IPS-20b (cell line): Measurements from ENCODE around the gene MAPKAP1.

ENCODE experiments used
- H3K27ac ChIP-seq: one replicate; pipeline ENCODE4 v1.5.1; 2013; ENCODE audit warnings: low read length
- H3K27me3 ChIP-seq: 2 replicates; pipeline ENCODE4 v1.6.1; 2013; ENCODE audit warnings: mild to moderate bottlenecking, low read length, inconsistent platforms; ENCODE audit not compliant: insufficient read depth
- H3K36me3 ChIP-seq: 2 replicates; pipeline ENCODE4 v1.6.1; 2013; ENCODE audit warnings: low read depth, mild to moderate bottlenecking, inconsistent platforms, low read length, moderate library complexity; ENCODE audit not compliant: insufficient read depth
- H3K4me1 ChIP-seq: 2 replicates; pipeline ENCODE4 v1.6.1; 2013; ENCODE audit warnings: mild to moderate bottlenecking, control low read depth, inconsistent platforms, low read length, moderate library complexity; ENCODE audit not compliant: insufficient read depth
- H3K4me3 ChIP-seq: 2 replicates; pipeline ENCODE4 v1.5.1; 2013; ENCODE audit warnings: mild to moderate bottlenecking, low read length, inconsistent platforms
- H3K9ac ChIP-seq: 2 replicates; pipeline ENCODE4 v1.6.1; 2013; ENCODE audit warnings: low read depth, mild to moderate bottlenecking, inconsistent platforms, low read length, moderate library complexity
- H3K9me3 ChIP-seq: 2 replicates; pipeline ENCODE4 v1.6.1; 2013; ENCODE audit warnings: mild to moderate bottlenecking, low read depth, low read length, inconsistent platforms; ENCODE audit not compliant: insufficient read depth

The MAPKAP1 gene

DNA sequence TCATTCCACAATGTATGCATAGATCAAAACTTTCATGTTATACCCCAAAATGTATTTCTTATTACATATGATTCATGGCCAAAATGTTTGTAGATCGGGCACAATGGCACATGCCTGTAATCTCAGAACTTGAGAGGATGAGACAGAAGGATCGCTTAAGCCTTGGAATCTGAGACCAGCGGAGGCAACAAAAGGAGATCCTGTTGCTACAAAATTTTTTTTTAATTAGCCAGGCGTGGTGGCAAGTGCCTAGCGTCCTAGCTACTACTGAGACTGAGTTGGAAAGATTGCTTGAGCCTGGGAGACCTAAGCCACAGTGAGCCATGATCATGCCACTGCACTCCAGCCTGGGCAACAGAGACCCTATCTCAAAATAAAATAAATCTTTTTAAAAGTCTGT, 89.9 kb downstream of the MAPKAP1 start:
- no peak overlapping the region for H3K4me3 ChIP-seq
- no peaks in the 10 kb centered on the region for H3K36me3 ChIP-seq
- H3K9ac ChIP-seq: no peak overlapping the region
- no peaks in the 10 kb centered on the region for H3K27me3 ChIP-seq
- H3K4me1 ChIP-seq: no peaks in the 10 kb centered on the region
- no peaks in the 10 kb centered on the region for H3K9me3 ChIP-seq
- no peak overlapping the region for H3K27ac ChIP-seq

GRCh38 chr9:125613141-125613540, 93.9 kb downstream of the MAPKAP1 start:
- no peak overlapping the region for H3K27ac ChIP-seq
- no peaks in the 10 kb centered on the region for H3K27me3 ChIP-seq
- H3K4me3 ChIP-seq: no peak overlapping the region
- H3K9ac ChIP-seq: no peak overlapping the region
- no peaks in the 10 kb centered on the region for H3K36me3 ChIP-seq
- H3K9me3 ChIP-seq: no peaks in the 10 kb centered on the region
- H3K4me1 ChIP-seq: peaks cover 6% of the 10 kb centered on the region; the same call in 1 of the 2 replicates

DNA sequence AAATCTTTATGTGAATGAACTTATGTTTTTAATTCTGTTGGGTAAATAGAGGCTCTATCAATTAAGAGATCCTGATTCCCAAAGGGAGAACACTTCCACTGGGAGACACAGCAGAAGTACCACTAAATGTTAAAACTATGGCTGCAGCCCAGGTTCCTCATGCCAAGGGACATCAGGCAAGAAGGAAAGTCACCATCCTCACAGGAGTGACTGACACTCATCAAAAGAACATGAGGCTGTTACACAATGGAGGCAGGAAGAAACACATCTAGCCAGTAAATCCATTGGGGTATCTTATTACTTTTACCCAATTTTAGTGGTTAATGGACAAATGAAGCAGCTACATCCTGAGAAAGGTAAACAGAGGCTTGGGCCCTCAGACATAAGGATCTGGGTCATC, 94.4 kb downstream of the MAPKAP1 start:
- Histone ChIP-seq H3K9me3 (no peaks in the 10 kb centered on the region), H3K27ac (no peak overlapping the region), H3K4me1 (peaks cover 6% of the 10 kb centered on the region; the same call in 1 of the 2 replicates)

GRCh38 chr9:125611121-125611765, 95.8 kb downstream of the MAPKAP1 start:
- peaks cover 13% of the 10 kb centered on the region for H3K4me1 ChIP-seq
- H3K9ac ChIP-seq: no peak overlapping the region
- H3K36me3 ChIP-seq: no peaks in the 10 kb centered on the region
- H3K4me3 ChIP-seq: no peak overlapping the region
- H3K9me3 ChIP-seq: no peaks in the 10 kb centered on the region
- H3K27ac ChIP-seq: no peak overlapping the region
- no peaks in the 10 kb centered on the region for H3K27me3 ChIP-seq

More for the DNA sequence above, 94.4 kb downstream of the MAPKAP1 start:
- H3K36me3 ChIP-seq: no peaks in the 10 kb centered on the region
- H3K9ac ChIP-seq: no peak overlapping the region
- H3K4me3 ChIP-seq: no peak overlapping the region
- no peaks in the 10 kb centered on the region for H3K27me3 ChIP-seq

GRCh38 chr9:125609744-125610143, 97.3 kb downstream of the MAPKAP1 start:
- no peaks in the 10 kb centered on the region for H3K36me3 ChIP-seq
- H3K9me3 ChIP-seq: no peaks in the 10 kb centered on the region
- no peak overlapping the region for H3K9ac ChIP-seq
- no peak overlapping the region for H3K4me3 ChIP-seq
- H3K27me3 ChIP-seq: no peaks in the 10 kb centered on the region
- peaks cover 13% of the 10 kb centered on the region for H3K4me1 ChIP-seq
- no peak overlapping the region for H3K27ac ChIP-seq

GRCh38 chr9:125608489-125609224, 98.4 kb downstream of the MAPKAP1 start:
- H3K27ac ChIP-seq: no peak overlapping the region
- H3K4me1 ChIP-seq: peaks cover 13% of the 10 kb centered on the region
- H3K9ac ChIP-seq: no peak overlapping the region

DNA sequence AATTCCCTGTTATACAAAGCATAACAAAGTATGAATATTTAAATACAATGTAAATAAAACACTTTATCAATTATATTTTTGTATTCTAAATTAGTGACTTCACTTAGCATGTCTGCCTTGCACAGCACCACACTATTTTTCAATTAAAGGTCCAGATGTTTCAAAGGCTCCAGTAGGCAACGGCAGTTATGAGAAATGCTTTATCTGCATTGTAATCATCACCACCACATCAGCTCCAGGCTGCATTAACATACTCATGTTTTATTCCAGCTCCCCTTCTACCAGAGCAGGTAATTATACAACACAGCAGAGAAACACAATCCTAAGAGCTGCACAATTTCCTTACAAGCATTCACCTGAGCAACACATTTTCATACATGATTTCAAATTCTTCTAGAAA, 102.8 kb downstream of the MAPKAP1 start:
- Histone ChIP-seq H3K27me3 (no peaks in the 10 kb centered on the region), H3K27ac (no peak overlapping the region), H3K9ac (no peak overlapping the region), H3K9me3 (no peaks in the 10 kb centered on the region), H3K4me1 (peaks cover 13% of the 10 kb centered on the region), H3K36me3 (no peaks in the 10 kb centered on the region), H3K4me3 (no peak overlapping the region)

More at GRCh38 chr9:125608489-125609224, 98.4 kb downstream of the MAPKAP1 start:
- Histone ChIP-seq H3K27me3 (no peaks in the 10 kb centered on the region), H3K4me3 (no peak overlapping the region), H3K9me3 (no peaks in the 10 kb centered on the region), H3K36me3 (no peaks in the 10 kb centered on the region)

- H3K4me1 ChIP-seq: peaks cover 11% of the 10 kb centered on the region
- H3K9me3 ChIP-seq: no peaks in the 10 kb centered on the region
- no peak overlapping the region for H3K9ac ChIP-seq
- no peak overlapping the region for H3K27ac ChIP-seq
- H3K4me3 ChIP-seq: no peak overlapping the region
- no peaks in the 10 kb centered on the region for H3K36me3 ChIP-seq
- H3K27me3 ChIP-seq: no peaks in the 10 kb centered on the region
Measured at GRCh38 chr9:125603478-125604021, 103.5 kb downstream of the MAPKAP1 start.

DNA sequence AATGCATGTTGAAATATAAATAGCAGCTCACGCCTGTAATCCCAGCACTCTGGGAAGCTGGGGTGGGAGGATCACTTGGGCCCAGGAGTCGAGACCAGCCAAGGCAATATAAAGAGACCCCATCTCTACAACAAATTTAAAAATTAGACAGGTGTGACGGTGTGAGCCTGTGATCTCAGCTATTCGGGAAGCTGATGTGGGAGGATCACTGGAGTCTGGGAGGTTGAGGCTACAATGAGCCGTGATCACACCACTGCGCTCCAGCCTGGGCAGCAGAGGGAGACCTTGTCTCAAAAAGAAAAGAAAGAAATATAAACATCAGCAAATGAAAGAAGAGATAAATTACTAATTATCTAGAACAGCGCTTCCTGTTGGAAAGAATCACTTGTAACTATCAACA, 105.0 kb downstream of the MAPKAP1 start:
- no peaks in the 10 kb centered on the region for H3K27me3 ChIP-seq
- no peak overlapping the region for H3K4me3 ChIP-seq
- peaks cover 7% of the 10 kb centered on the region for H3K4me1 ChIP-seq
- H3K9ac ChIP-seq: no peak overlapping the region
- H3K27ac ChIP-seq: no peak overlapping the region
- no peaks in the 10 kb centered on the region for H3K36me3 ChIP-seq
- no peaks in the 10 kb centered on the region for H3K9me3 ChIP-seq

DNA sequence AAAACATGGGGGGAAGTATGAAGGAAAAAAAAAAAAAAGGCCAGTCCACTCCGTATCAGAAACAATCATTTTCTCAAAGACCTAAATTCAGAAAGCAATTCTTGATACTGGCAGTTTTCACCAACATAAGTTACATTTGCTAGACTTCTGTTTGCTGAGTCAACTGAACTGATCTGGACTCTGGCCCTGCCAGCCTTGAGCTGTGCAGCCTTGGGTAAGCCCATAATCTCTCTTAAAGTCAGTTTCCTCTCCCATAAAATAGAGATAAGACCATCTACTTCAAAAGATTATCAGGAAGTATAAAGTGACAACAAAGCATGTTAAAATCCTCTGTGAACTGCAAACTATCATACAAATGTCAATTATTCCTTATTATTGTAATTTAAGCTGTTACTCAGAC, 106.8 kb downstream of the MAPKAP1 start:
- Histone ChIP-seq H3K9me3 (no peaks in the 10 kb centered on the region), H3K36me3 (no peaks in the 10 kb centered on the region), H3K4me3 (no peak overlapping the region), H3K4me1 (no peaks in the 10 kb centered on the region; the same call in 1 of the 2 replicates), H3K9ac (no peak overlapping the region), H3K27me3 (no peaks in the 10 kb centered on the region), H3K27ac (no peak overlapping the region)

DNA sequence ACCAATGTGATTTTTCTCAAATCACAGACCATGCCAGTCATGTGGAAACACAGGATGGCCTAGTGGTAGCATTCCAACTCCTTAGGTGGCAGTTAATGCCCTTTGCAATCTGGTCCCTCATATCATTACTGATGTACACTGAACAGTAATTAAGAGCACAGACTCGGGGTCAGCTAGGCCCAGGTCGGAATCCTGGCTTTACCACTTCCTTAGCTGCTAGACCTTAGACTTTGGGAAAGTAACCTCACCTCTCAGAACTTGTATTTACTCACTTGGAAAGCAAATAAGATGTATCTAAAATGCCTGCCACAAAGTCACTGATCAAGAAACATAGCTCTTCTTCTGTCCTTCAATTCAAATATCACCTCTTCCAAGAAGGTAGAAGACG, 112.8 kb downstream of the MAPKAP1 start:
- Histone ChIP-seq H3K27ac (no peak overlapping the region), H3K4me1 (no peaks in the 10 kb centered on the region), H3K27me3 (no peaks in the 10 kb centered on the region), H3K36me3 (no peaks in the 10 kb centered on the region), H3K9me3 (no peaks in the 10 kb centered on the region), H3K9ac (no peak overlapping the region), H3K4me3 (no peak overlapping the region)
